Measurements from ENCODE around the gene HAPLN1.

The HAPLN1 gene

DNA sequence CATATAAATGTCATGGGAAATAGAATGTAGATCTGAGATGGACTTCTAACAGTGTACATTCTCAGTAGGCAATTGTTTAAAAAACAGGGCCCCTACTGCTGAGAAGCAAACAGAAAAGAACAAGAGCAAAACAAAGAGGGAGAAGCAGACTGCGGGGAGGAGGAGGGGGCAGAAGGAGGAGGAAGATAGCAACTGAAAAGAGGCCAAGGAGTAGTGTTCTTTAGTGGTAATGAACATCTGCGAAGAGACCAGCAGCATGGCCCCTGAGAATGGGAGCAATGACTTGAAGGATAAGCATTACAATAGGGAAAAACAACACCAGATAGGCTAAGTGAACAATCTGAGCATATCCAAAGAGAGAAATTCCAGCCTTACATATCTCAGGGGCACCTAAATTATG, 36.8 kb downstream of the HAPLN1 start:
- Histone ChIP-seq H3K4me3 (ENCODE audit: low read depth in 1 of 2, low read length in 1 of 2) (no peak overlapping the region), H3K27ac (no peak overlapping the region), H3K27me3 (no peaks in the 10 kb centered on the region), H3K36me3 (no peaks in the 10 kb centered on the region), H3K4me1 (ENCODE audit: control insufficient read depth in 1 of 2, insufficient read depth in 1 of 2, low read depth in 1 of 2, low read length in 1 of 2) (no peaks in the 10 kb centered on the region), H3K9me3 (no peaks in the 10 kb centered on the region)
- TF ChIP-seq, protein P1, sequence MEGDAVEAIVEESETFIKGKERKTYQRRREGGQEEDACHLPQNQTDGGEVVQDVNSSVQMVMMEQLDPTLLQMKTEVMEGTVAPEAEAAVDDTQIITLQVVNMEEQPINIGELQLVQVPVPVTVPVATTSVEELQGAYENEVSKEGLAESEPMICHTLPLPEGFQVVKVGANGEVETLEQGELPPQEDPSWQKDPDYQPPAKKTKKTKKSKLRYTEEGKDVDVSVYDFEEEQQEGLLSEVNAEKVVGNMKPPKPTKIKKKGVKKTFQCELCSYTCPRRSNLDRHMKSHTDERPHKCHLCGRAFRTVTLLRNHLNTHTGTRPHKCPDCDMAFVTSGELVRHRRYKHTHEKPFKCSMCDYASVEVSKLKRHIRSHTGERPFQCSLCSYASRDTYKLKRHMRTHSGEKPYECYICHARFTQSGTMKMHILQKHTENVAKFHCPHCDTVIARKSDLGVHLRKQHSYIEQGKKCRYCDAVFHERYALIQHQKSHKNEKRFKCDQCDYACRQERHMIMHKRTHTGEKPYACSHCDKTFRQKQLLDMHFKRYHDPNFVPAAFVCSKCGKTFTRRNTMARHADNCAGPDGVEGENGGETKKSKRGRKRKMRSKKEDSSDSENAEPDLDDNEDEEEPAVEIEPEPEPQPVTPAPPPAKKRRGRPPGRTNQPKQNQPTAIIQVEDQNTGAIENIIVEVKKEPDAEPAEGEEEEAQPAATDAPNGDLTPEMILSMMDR (IDR thresholded peaks at IDR 0.05), result no peak

DNA sequence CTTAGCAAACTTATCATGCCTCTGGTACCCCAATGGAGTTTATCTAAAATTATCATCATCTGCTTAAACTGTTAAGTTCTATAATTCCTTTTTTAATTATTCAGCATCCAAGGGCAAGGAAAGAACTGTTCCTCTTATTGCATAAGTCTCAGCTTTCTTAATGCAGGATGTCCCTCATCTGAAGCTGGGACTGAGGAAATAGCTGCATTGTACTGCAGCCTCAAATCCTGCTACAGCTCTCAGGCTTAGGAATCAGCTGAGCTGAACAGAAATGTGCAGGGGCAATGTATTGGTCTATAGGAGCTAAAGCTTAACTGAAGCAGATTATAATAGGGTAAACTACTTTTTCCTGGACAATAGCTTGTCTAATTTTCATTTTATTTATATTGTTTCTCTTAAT, 48.0 kb downstream of the HAPLN1 start:
- H3K27me3 ChIP-seq, result no peaks in the 10 kb centered on the region
- TF ChIP-seq, protein P1 (IDR thresholded peaks at IDR 0.05), result no peak
- H3K9me3 ChIP-seq, result no peaks in the 10 kb centered on the region
- H3K4me3 ChIP-seq (ENCODE audit: low read depth in 1 of 2, low read length in 1 of 2), result no peak overlapping the region
- no peak overlapping the region for H3K27ac ChIP-seq
- H3K36me3 ChIP-seq, result no peaks in the 10 kb centered on the region
- H3K4me1 ChIP-seq (ENCODE audit: control insufficient read depth in 1 of 2, insufficient read depth in 1 of 2, low read depth in 1 of 2, low read length in 1 of 2), result no peaks in the 10 kb centered on the region

DNA sequence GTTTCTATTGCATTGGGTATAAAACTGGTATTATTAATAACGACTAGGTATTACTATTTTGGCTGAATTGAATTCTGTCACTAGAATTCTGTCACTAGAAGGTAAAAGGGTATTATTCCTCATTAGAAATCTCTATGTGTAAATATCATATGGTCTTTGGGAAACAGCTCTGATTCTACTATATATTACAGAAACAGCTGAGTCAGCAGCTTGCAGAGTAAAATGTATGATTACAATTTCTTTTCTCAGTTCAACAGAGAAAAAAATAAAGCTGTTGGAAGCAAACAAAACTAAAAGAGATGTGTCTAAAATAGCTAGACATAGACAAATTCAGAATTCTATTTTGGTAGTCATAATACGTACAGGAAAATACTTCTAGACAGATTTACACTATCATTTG, 48.5 kb downstream of the HAPLN1 start:
- H3K4me3 ChIP-seq (ENCODE audit: low read depth in 1 of 2, low read length in 1 of 2), result no peak overlapping the region
- H3K27me3 ChIP-seq, result no peaks in the 10 kb centered on the region
- H3K4me1 ChIP-seq (ENCODE audit: control insufficient read depth in 1 of 2, insufficient read depth in 1 of 2, low read depth in 1 of 2, low read length in 1 of 2), result no peaks in the 10 kb centered on the region
- no peaks in the 10 kb centered on the region for H3K36me3 ChIP-seq
- TF ChIP-seq, protein P1 (IDR thresholded peaks at IDR 0.05), result no peak
- no peaks in the 10 kb centered on the region for H3K9me3 ChIP-seq
- no peak overlapping the region for H3K27ac ChIP-seq

DNA sequence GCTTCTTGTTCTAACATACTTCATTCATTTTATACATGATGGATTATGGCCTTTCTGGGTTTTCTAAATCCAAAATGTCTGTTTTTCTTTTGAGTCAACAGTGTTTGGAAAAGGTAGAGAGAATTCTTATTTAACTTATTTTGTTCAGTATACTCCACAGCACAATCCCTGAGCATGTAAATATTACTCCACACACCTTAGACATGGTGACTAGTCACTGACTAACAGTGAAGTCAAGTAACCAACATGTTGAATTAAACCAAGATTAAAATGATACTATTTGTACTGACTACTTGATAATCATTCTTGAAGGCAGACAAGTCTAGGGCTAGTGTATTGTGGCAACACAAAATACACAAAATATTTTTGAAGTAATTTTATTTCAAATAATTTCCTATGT, 55.0 kb downstream of the HAPLN1 start:
- TF ChIP-seq, protein P1 (IDR thresholded peaks at IDR 0.05), result no peak
- Histone ChIP-seq H3K4me1 (ENCODE audit: control insufficient read depth in 1 of 2, insufficient read depth in 1 of 2, low read depth in 1 of 2, low read length in 1 of 2) (no peaks in the 10 kb centered on the region), H3K36me3 (no peaks in the 10 kb centered on the region), H3K9me3 (no peaks in the 10 kb centered on the region), H3K4me3 (ENCODE audit: low read depth in 1 of 2, low read length in 1 of 2) (no peak overlapping the region), H3K27ac (no peak overlapping the region), H3K27me3 (no peaks in the 10 kb centered on the region)

DNA sequence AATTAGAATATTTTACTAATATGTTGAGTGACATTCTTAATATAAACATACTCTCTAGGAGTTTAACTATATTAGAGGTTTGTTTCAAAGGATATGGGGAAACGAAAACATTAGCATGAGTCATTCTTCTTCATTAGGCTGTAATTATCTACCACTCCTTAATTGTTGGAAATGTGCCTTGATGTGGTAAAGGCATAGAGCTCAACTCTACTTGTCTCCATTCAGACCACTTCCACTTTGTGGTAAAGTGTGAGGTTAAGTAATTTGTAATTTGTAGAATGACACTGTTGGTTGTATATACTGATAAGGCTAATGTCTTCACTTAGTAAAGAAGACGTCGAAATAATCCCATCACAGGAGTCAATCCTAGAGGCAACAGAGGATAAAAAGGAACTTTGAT, 58.1 kb downstream of the HAPLN1 start:
- no peak overlapping the region for H3K4me3 ChIP-seq (ENCODE audit: low read depth in 1 of 2, low read length in 1 of 2)
- no peaks in the 10 kb centered on the region for H3K36me3 ChIP-seq
- TF ChIP-seq, protein P1 (IDR thresholded peaks at IDR 0.05), result no peak
- no peak overlapping the region for H3K27ac ChIP-seq
- no peaks in the 10 kb centered on the region for H3K27me3 ChIP-seq
- no peaks in the 10 kb centered on the region for H3K4me1 ChIP-seq (ENCODE audit: control insufficient read depth in 1 of 2, insufficient read depth in 1 of 2, low read depth in 1 of 2, low read length in 1 of 2)
- no peaks in the 10 kb centered on the region for H3K9me3 ChIP-seq

Measured in neutrophil (primary cell).